ENCODE results near the gene STPG3.

The STPG3 gene

DNA sequence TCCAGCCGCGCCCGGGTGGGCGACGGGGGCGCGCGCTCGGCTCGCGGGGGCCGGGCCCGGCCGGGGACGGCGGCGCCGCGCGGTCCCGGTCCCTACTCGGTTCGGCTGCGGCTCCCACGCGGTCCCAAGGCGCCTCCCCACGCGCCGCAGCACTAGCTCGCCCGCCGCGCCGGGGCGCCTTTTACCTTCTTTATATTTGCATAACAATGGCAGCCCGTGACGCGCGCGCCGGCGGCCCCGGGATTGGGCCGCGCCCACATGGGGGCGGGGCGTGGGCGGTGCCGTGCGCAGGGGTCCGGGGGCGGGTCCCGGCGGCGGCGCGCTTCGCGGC is 51.0 kb downstream of the STPG3 start, which contains the start of gene NRARP:
Gene NRARP, minus strand, starts transcription at position 154 of the 331 bp plus-strand sequence. CDS start 343 bp downstream, outside the sequence.
- peak; percentile 55 for DNase-seq (ENCODE audit: low read depth)
- TF ChIP-seq, protein P1, sequence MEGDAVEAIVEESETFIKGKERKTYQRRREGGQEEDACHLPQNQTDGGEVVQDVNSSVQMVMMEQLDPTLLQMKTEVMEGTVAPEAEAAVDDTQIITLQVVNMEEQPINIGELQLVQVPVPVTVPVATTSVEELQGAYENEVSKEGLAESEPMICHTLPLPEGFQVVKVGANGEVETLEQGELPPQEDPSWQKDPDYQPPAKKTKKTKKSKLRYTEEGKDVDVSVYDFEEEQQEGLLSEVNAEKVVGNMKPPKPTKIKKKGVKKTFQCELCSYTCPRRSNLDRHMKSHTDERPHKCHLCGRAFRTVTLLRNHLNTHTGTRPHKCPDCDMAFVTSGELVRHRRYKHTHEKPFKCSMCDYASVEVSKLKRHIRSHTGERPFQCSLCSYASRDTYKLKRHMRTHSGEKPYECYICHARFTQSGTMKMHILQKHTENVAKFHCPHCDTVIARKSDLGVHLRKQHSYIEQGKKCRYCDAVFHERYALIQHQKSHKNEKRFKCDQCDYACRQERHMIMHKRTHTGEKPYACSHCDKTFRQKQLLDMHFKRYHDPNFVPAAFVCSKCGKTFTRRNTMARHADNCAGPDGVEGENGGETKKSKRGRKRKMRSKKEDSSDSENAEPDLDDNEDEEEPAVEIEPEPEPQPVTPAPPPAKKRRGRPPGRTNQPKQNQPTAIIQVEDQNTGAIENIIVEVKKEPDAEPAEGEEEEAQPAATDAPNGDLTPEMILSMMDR (conservative IDR thresholded peaks at IDR 0.05; ENCODE audit: low read length): no peak
- peak within 1 kb of the TSS; percentile 41 for H3K4me3 ChIP-seq (ENCODE audit: low read length)

- DNase-seq (ENCODE audit: low read depth): no peak
- TF ChIP-seq, protein P1 (conservative IDR thresholded peaks at IDR 0.05; ENCODE audit: low read length): peak; percentile 28; the same call in 1 of the 2 replicates
- peak overlapping the region; percentile 41 for H3K4me3 ChIP-seq (ENCODE audit: low read length)
These were observed 51.5 kb downstream of the STPG3 start for GRCh38 chr9:137302449-137303150.

Data from AG10803 (cell line).